GM21723 (cell line): ENCODE results near the gene EYA3.

Experiments
- ATAC-seq: cut with Tn5 transposase; IDR thresholded peaks from one replicate; pipeline ENCODE4 v1.9.1; 2021; ENCODE audit warnings: mild to moderate bottlenecking, moderate library complexity; ENCODE audit not compliant: unreplicated experiment

EYA3 gene

DNA sequence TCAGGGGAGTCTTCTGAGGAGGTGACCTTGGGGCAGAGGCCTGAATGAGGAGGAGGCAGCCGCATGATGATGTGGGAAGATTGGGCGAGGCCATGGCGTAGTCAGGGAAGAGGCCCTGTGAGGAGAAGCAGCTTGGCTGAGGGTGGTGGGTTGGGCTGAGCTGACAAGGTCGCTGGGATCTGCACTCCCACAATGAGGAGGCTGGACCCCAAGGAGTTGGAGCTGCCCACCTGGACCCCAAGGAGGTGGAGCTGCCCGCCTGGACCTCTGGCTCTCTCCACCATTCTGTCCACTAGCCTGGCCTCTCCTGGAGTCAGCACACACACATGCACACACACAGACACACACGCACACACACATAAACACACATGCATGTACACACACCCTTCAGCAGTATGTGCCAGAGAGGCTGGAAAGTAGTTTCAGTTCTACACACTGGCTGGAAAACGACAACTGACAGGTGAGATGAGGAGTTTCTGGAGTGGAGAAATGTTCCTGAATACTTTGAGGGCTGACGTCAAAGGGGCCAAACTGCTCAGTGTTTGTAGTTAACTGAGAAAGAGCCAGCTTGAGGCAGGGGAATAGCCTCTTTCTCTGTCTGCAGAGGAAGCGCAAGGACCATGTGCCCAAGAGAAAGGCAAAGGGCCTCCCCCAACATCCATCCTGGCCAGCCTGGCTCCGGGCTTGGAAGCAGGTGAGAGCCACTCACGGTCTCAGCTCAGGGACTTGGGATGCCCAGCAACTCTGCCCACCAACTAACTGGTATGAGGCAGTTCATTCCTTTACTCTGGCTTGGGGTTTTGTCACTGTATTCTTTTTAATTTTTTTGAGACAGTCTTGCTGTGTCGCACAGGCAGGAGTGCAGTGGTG, 146.5 kb downstream of the EYA3 start:
- ATAC-seq, result no peak

DNA sequence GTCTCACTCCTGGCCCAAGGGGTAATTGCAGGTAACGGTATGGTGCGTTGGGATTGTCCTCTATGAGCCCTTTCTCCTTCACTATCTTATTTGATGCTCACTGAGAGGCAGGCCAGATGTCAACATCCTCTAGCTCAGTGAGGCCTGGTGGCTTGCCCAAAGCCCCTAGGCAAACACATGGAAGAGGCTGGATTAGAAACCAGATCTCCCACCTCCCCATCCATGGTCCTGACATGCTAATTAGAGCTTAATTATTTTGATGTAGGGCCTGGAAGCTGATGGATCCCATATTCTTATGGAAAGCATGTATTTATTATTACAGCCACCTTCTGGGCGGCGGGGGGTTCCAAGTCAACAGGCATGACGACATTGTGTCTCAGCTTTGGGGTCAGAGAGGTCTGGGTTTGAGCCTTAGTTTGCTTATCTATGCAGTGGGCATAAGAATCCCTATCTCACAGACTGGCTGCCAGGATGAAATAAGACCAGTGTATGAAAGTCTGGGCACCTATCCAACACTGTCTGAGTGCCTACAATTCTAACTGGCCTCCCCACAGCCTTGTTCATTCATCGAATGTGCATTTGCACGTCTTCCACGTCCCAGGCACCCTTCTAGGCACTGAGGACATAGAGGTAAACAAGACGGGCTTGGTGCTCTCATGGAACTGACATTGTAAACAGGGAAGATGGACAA, 147.4 kb downstream of the EYA3 start:
- no peak for ATAC-seq

DNA sequence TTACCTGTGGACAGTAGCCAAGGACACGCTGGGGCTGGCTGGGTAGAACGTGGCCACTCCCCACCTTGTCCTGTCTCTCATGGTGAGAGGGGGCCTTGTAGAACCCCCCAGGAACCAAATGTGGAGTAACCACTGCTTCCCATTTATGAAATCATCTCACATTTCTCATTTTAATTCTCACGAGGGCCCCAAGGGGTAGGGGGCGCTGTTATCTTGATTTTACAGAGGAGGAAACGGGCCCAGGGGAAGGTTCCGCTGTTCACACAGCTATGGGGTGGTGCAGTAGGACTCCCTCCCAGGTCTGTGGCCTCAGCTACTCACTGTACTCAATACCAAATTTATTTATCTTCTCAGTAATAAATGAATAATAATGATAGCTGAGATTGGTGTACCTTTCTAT, 148.1 kb downstream of the EYA3 start:
- no peak for ATAC-seq

DNA sequence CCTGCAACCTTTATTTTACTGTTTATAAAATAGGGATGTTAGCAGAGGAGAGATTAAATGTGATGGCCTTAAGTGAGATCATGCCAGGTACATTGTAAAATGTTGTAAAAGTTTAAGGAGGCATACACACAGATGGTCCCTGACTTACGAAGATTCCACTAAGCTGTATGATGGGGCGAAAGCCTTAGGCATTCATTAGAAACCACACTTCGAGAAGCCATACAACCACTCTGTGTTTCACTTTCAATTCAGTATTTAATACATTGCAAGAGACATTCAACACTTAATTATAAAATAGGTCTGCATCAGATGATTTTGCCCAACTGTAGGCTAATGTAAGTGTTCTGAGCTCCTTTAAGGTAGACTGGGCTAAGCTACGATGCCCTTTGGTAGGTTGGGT, 149.9 kb downstream of the EYA3 start:
- no peak for ATAC-seq

DNA sequence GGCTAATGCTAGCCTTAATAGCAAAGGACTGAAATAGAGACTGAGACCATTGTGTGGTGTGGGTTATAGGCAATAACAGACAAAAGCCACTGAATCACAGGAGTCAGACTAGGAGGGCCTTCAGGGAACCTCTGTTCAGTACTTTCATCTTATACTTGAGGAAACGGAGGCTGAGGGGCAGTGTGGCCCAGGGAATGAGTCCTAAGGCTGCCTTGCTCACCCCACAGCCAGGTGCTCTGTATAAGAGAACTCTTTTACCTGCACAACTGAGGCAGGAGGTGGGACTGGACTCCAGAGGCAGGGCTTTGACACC, 150.9 kb downstream of the EYA3 start:
- ATAC-seq, result no peak

DNA sequence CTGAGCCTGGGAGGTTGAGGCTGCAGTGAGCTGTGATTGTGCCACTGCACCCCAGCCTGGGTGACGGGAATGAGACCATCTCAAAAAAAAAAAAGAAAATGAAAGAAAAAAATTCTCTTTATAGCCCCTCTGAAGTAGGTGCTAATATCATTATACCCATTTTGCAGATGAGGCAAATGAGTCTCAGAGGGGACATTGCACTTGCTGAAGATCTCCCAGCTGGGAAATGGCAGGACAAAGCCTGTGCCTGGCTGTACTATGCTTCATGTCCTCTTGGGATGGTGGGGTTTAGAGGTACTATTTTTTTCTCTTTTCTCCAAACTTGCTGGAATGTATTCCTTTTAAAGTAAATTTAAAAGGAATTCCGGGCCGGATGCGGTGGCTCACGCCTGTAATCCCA, 152.0 kb downstream of the EYA3 start:
- no peak for ATAC-seq

DNA sequence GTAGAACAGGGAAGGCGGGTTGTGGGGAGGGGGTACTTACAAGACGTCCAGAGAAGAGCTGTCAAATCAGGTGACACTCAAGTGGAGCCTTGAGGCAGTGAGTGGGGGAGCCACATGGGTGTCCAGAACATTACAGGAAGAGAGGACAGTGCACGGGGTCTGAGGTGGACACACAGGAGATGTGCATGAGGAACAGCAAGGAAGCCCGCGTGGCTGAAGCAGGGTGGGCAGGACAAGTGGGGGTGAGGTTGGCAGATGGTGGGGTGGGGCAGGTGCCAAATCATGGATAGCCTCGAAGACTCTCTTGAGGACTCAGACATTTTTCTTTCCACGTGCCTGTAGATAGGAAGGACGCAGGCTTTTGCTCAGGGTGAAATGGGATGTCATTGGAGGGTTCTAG, 152.7 kb downstream of the EYA3 start:
- no peak for ATAC-seq

DNA sequence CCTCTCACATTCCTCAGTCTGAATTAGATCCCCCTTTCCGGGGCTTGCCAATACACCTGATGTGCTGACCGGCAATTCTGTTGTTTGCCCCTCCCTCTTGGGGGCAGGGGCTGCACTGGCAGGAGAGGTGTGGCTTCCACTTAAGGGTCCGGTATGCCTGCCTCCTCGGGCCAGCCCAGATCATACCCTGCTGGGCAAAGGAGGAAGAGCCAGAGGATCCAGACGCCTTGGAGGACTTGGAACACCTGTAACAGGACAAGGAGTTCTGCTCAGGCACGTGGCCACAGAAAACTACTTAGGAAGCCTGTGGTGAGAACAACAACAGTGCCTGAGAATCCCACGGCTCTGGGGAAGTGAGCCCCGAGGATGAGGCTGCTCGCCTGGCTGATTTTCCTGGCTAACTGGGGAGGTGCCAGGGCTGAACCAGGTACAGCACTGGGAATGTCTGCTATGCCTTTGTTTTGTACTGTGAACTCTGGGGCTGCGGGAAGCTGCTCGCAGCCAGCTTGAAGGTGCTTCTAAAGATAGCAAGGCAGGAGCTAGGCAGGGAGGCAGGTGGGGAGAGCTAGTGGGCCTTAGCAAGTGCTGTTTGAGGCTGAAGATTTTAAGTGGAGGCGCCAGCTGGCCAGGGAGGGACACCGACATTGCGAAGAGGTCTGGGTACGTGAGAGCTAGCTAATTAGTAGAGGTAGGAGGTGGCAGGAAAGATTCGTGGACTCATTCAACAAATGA, 153.4 kb downstream of the EYA3 start, which contains the start of gene SMPDL3B:
TSS of gene SMPDL3B (plus strand) at position 183 of the 732 bp plus-strand sequence. CDS start at position 367, 184 bp downstream.
- ATAC-seq, result no peak

DNA sequence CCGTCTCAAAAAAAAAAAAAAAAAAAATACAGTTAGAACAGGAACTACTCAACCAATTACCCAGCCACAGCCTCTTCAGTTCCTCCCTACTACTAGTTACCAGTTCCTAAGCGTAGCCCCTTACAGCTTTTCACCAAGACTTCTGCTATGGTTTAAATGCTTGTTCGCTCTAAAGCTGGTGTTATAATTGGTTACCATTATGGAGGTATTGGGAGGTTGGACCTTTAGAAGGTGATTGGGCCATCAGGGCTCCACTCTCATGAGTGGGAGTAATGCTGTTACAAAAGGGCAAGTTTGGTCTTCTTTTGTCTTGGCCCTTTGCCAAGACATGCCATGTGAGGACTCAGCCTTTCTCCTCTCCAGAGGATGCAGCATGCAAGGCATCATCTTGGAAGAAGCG, 156.7 kb downstream of the EYA3 start:
- ATAC-seq, result no peak

DNA sequence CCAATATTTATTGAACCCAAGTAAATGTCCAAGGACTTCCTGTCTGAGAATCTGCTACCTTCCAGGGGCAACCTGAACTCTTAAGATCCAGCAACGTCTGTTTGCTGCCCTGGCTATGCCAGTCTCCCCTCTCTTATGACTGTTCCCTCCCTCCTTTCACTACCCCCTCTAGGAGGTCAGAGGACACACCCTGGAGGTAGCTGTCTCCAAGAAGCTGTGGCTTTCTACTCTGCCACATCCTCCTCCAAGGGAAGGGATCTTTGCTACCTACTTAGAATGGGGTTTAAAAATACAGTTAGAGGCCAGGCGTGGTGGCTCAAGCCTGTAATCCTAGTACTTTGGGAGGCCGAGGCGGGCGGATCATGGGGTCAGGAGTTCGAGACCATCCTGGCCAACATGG, 157.2 kb downstream of the EYA3 start:
- ATAC-seq, result no peak

DNA sequence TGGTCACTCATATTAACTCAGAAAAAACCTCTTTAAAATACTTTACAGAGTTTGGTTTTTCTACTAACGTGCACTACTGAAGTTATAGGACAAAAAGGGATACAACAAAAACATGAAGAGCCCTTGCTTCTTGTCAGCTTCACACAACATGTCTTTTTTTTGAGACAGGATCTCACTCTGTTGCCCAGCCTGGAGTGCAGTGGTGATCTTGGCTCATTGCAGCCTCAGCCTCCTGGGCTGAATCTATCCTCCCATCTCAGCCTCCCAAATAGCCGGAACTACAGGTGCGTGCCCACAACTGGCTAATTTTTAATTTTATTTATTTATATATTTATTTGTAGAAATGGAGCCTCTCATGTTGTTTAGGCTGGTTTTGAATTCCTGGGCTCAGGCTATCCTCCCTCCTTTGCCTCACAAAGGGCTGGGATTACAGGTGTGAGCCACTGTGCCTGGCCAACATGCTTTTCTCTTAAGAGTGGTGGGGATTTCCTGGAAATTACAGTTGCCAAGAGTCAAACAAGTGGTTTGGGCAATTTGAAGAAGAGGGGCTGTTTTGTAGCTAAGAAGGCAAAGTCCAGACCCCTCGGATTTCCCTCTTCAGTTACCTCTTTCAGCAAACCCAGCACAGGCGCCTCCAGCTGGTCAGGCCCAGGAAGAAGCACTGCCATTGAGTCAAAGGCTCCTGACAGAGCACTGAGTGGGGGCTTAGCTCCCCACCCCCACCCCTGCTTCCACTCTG, 160.0 kb downstream of the EYA3 start:
- ATAC-seq, result no peak

DNA sequence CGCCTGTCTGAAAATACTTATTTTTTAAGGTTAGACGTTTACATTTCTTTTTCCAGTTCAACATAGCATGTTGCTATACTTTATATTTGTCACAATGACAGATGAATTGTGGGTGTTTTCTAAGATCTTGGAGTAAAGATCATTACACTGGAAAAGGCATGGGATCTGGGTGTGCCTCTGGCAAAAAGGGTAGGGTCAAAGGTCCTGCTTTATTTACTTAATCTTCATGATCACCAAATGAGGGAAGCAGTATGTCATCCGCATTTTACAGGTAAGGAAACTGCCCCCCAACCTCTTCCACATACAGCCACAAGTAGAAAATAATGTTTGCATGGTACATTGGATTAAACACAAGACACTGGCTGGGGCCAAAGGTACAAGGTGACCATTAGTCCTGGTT, 166.1 kb downstream of the EYA3 start:
- no peak for ATAC-seq
